Measurements from ENCODE around the gene GABARAPL2. TPM values are rescaled to one million over a fixed set of nuclear protein-coding genes. Genes with fewer than 3 reads are reported as not detected.

The GABARAPL2 gene
- total RNA-seq, 1 donor from 2014 or later: 74.9 TPM

- Mint-ChIP-seq H3K27ac (no peak overlapping the region), H3K9me3 (no peaks in the 10 kb centered on the region), H3K4me1 (peaks cover 16% of the 10 kb centered on the region), H3K4me3 (no peak overlapping the region), H3K27me3 (ENCODE audit: low read depth) (no peaks in the 10 kb centered on the region), H3K36me3 (peaks cover 29% of the 10 kb centered on the region)
- no peak for DNase-seq (ENCODE audit: low spot score in 2 of 2, unreplicated experiment in 2 of 2)
- no peak for TF ChIP-seq CTCF (IDR thresholded peaks at IDR 0.05; ENCODE audit: unreplicated experiment)
Observed at GRCh38 chr16:75617121-75617520, 50.9 kb downstream of the GABARAPL2 start.

GRCh38 chr16:75618780-75619179 is 52.6 kb downstream of the GABARAPL2 start:
- DNase-seq (ENCODE audit: low spot score in 2 of 2, unreplicated experiment in 2 of 2): no peak
- H3K4me1 Mint-ChIP-seq: peaks cover 21% of the 10 kb centered on the region
- no peaks in the 10 kb centered on the region for H3K27me3 Mint-ChIP-seq (ENCODE audit: low read depth)
- TF ChIP-seq CTCF (IDR thresholded peaks at IDR 0.05; ENCODE audit: unreplicated experiment): no peak
- no peaks in the 10 kb centered on the region for H3K9me3 Mint-ChIP-seq
- no peak overlapping the region for H3K4me3 Mint-ChIP-seq
- peaks cover 21% of the 10 kb centered on the region for H3K36me3 Mint-ChIP-seq
- no peak overlapping the region for H3K27ac Mint-ChIP-seq

- H3K4me3 Mint-ChIP-seq: peak overlapping the region; percentile 95
- no peaks in the 10 kb centered on the region for H3K9me3 Mint-ChIP-seq
- DNase-seq (ENCODE audit: low spot score in 2 of 2, unreplicated experiment in 2 of 2): no peak
- H3K4me1 Mint-ChIP-seq: peaks cover 23% of the 10 kb centered on the region
- H3K36me3 Mint-ChIP-seq: peaks cover 16% of the 10 kb centered on the region
- no peaks in the 10 kb centered on the region for H3K27me3 Mint-ChIP-seq (ENCODE audit: low read depth)
- H3K27ac Mint-ChIP-seq: peak overlapping the region; percentile 31
- TF ChIP-seq CTCF (IDR thresholded peaks at IDR 0.05; ENCODE audit: unreplicated experiment): no peak
Observed at GRCh38 chr16:75620326-75621169, 54.4 kb downstream of the GABARAPL2 start.

GRCh38 chr16:75621170-75621477 is 54.9 kb downstream of the GABARAPL2 start:
- peaks cover 23% of the 10 kb centered on the region for H3K4me1 Mint-ChIP-seq
- H3K27me3 Mint-ChIP-seq (ENCODE audit: low read depth): no peaks in the 10 kb centered on the region
- no peak for TF ChIP-seq CTCF (IDR thresholded peaks at IDR 0.05; ENCODE audit: unreplicated experiment)
- peaks cover 22% of the 10 kb centered on the region for H3K36me3 Mint-ChIP-seq
- H3K9me3 Mint-ChIP-seq: no peaks in the 10 kb centered on the region
- peak overlapping the region; percentile 31 for H3K27ac Mint-ChIP-seq
- peak overlapping the region; percentile 95 for H3K4me3 Mint-ChIP-seq
- DNase-seq (ENCODE audit: low spot score in 2 of 2, unreplicated experiment in 2 of 2): no peak

GRCh38 chr16:75622761-75623605 is 56.8 kb downstream of the GABARAPL2 start, which contains the start of gene ADAT1:
TSS of gene ADAT1 (minus strand) at chr16:75623281. CDS start at chr16:75620799, 2,482 bp downstream.
- Mint-ChIP-seq H3K27me3 (ENCODE audit: low read depth) (no peaks in the 10 kb centered on the region), H3K36me3 (peaks cover 36% of the 10 kb centered on the region), H3K4me1 (peaks cover 23% of the 10 kb centered on the region), H3K4me3 (peak within 1 kb of the TSS; percentile 95), H3K27ac (peak within 1 kb of the TSS; percentile 99), H3K9me3 (no peaks in the 10 kb centered on the region)
- TF ChIP-seq CTCF (IDR thresholded peaks at IDR 0.05; ENCODE audit: unreplicated experiment): no peak
- peak; percentile 95 to 97 for DNase-seq (ENCODE audit: low spot score in 2 of 2, unreplicated experiment in 2 of 2)
